Spleen (tissue), 7 donors: ENCODE data around the gene SP110.

Experiments
- CTCF ChIP-seq, 11 experiments: fragments of 200-600 bp in 7 of 11; fragments of 450-650 bp in 4 of 11; sonication (generic) in 4 of 11; IDR thresholded peaks in 8 of 11; conservative IDR thresholded peaks in 3 of 11; 1 replicate in 7 of 11; 2 replicates in 4 of 11; pipeline versions ENCODE4 v1.4.0 to v1.8.0; 2016 to 2021; ENCODE audit warnings: antibody characterized with exemption in 11 of 11, inconsistent platforms in 4 of 11, mild to moderate bottlenecking in 1 of 11
- POLR2AphosphoS5 ChIP-seq, 3 donors: sonication (generic); formaldehyde crosslinking; IDR thresholded peaks; one replicate each; pipeline ENCODE4 v1.5.1; 2017; ENCODE audit warnings: antibody characterized with exemption in 3 of 3
- donor health status: DM: no; HTN: no; CAD: no; lungs with moderate emphysema.
- donor health status: DM: no; HTN: no; CAD: no.
- donor health status: DM: no; HTN: no; CAD: no.

- TF ChIP-seq CTCF (IDR thresholded peaks at IDR 0.05 in 8 of 11, conservative IDR thresholded peaks at IDR 0.05 in 3 of 11) = no peak
- TF ChIP-seq POLR2AphosphoS5 (IDR thresholded peaks at IDR 0.05) = no peak
Observed at GRCh38 chr2:230234845-230235244, 15.1 kb upstream of the SP110 start.
